T-helper 1 cell treated with Interleukin-12 subunit alpha and Interleukin-12 subunit beta and Interleukin-4 antibody, amounts not matched to agents 30 ng/mL and 1 ng/mL, for 36 hours (primary cell): ENCODE measurements around the gene SLC38A3. TPM values are rescaled to one million over a fixed set of nuclear protein-coding genes. Genes with fewer than 3 reads are reported as not detected.

Experiments used
- intact Hi-C: fragments of 100-400 bp; cut with micrococcal nuclease; formaldehyde crosslinking; loops from one replicate; pipeline ENCODE4 v1.15.1; 2024
- total RNA-seq: library from RNA; stranded (reverse); gene quantifications from 2 replicates; pipeline ENCODE4 v1.2.3, GENCODE V29; 2022

SLC38A3 gene
- total RNA-seq, 1 donor from 2014 or later: not detected

DNA sequence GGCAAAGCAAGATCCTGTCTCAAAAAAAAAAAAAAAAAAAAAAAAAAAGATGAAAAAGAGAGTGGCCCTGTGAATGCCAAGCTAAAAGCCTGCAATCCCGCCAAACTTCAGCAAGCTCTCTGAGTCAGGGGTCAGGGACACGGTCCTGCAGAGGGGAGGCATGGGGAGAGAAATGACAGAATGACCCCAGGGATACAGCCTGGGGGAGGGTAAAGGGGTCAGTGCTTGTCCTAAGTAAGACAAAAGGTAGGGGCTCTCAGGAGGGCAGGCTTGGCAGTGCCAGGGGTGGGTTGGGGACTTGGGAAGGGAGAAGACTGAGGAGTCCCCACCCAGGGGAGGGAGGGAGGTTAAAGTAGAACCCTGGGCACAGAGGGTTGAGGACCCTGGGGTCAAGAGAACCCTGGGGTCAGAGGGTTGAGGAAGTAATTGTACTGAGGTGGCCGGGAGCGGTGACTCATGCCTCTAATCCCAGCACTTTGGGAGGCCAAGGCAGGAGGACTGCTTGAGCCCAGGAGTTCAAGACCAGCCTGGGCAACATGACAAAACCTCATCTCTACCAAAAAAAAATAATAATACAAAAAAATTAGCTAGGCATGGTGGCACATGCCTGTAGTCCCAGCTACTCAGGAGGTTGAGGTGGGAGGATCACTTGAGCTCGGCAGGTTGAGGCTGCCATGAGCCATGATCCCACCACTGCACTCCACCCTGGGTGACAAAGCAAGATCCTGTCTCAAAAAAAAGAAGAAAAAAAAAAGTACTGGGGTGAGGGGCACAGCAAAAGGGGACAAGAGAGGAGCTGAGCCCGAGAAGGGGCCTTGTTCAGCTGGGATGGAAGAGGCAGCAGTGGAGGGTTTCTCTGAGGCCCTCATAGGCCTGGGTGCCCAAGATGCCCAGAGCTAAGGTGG is 58.7 kb downstream of the SLC38A3 start:
- intact Hi-C loops: no loop called here

DNA sequence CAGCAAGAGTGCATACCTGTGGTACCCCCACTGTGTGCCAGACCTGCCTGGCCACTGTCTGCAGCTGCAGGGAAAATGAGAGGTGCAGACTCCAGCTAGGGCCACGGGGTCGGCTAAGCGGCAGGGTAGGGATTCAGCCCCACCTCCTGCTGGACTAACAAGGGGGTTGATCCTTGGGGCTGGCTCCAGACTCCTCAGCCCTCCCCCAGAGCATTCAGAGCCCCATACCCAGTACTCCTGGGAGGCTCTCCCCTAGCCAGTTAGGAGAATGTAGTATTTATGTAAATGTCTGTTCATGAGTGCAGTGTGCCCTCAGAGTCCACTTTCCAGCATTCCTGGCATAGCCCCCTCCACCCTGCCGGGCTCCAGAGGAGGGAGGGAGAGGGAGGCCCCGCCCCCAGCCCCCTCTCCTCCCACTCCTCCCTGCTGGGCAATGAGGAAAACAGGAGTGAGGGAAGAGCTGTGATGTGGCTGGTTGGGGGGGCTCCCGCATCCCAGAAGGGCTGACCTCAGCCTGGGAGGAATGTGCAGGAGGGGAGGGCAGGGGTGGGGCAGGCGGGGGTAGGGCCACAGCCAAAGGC is 59.4 kb downstream of the SLC38A3 start:
- intact Hi-C loops: no loop called here

DNA sequence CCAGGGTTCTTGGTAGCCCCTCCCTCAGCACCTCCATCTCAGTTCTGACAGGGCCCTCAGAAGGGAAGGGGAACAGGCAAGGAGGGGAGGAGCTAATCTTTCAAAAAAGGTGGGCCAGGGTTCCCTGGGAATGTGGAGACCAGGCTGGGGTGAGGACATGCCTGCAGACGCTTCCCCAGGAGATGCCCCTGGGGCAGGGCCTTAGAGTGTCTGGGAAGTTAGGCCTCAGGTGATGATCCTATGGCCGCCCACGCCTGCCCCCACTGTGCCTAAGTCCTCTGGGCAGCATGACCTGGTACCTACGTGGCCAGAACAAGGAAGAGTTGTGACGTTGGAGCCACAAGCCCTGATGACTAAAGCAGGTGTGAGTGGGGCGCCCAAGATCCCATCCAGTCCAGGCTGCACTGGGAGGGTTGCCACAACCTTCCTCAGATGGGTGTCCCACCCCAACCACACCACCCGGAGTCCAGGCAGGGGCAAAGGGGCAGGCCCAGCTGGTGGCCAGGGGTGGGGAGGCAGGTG is 60.0 kb downstream of the SLC38A3 start:
- intact Hi-C loops: no loop called here

DNA sequence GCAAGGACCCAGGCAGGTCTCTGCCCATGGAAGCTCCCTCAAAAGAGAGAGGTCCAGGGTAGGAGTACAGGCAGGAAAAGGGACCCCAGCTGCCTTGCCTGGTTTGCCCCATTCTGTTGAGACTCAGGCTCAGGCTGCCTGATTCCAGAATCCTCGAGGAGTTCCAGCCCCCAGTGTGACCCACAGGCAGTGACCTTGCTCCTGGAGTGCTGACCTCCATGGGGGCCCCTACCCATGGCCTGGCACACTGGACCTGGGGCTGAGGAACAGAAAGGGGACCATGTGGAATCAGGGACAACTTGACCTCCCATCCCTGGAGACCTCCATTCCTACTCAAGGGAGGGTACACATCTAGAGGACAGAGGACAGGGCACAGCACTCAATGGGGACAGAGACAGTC is 60.5 kb downstream of the SLC38A3 start:
- intact Hi-C loops: no loop called here

DNA sequence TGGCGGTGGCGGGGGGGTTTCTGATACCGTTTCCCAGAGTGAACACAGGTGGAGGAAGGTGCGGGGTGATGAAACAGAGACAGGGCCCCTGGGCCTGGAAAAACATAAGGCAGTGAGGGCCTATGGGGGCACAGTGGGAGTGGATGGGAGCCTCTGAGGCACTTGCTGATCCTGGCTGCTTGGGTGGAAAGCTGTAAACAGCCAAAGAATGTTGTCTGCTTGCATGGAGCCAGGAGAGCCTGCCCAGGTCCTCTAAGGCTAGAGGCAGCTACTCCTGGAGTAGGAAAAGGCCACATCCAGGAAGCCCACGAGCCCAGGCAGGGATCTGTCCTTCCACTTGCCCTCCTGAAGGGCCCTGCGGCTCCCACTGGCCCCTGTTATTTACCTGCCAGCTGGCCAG is 60.9 kb downstream of the SLC38A3 start:
- intact Hi-C loops: no loop called here

DNA sequence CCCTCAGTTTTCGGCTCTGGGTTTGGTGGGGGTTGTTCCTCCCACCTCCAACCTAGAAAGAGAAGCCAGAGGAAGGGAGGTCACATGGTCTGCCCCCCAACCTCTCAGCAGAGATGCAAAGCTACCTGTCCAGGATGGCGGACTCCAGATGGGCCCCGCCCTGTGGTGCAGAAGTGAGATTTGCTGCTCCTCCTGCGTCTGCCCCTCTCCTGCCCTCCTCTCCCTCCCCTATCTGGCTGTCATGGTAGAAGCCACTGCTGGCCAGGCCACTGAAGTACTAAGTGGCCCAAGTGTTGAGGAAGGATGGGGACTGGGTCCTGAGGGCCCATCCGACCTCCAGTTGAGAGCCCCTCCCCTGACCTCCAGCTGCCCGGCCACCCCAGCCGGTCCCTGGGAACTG is 61.8 kb downstream of the SLC38A3 start:
- intact Hi-C loops: no loop called here

DNA sequence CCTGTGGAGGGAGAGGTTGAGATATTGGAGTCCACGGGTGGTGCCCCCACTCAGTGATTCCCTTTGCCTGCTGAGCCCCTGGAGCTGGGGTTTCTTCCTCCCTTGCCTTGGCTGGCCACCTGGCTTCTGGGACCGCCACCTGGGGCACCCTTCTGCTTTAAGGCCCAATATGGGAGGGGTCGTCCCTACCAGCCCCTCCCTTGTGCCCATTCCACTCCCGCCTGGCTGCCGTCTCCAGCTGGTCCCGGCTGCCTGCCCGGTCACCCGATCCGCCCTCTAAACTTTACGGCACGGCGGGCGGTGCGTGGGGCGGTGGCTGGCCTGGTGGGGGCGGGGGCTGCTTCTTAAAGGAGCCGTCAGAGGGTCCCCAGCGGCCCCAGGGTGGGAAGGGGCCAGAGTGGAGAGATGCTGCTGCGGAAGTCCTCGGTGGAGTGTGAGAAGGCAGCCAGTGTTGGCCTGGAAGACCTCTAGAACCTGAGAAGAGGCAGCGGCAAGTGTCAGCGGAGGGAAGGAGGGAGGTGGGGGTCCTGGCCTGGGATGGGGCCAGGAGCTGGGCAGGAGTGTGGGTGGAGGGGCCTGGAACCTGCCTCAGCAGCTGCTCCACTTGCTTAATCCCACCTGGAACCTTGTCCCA is 62.3 kb downstream of the SLC38A3 start:
- intact Hi-C loops: no loop called here

DNA sequence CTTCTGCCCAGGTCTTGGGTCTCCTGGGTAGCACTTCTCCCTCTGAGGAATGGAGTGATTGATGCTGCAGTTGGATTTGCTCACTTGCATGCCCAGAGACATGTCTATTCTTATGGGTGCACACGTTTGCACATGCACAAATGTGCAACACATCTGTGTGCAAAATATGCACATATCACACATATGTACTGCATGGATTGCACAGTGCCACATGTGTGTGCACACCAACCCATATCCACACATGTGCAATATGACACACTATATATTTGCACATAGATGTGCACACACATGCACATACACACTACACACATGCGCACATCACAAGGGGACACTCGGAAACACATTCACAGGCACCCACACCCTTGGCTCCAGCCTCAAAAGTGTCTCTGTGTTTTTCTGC is 63.2 kb downstream of the SLC38A3 start:
- intact Hi-C loops: no loop called here

DNA sequence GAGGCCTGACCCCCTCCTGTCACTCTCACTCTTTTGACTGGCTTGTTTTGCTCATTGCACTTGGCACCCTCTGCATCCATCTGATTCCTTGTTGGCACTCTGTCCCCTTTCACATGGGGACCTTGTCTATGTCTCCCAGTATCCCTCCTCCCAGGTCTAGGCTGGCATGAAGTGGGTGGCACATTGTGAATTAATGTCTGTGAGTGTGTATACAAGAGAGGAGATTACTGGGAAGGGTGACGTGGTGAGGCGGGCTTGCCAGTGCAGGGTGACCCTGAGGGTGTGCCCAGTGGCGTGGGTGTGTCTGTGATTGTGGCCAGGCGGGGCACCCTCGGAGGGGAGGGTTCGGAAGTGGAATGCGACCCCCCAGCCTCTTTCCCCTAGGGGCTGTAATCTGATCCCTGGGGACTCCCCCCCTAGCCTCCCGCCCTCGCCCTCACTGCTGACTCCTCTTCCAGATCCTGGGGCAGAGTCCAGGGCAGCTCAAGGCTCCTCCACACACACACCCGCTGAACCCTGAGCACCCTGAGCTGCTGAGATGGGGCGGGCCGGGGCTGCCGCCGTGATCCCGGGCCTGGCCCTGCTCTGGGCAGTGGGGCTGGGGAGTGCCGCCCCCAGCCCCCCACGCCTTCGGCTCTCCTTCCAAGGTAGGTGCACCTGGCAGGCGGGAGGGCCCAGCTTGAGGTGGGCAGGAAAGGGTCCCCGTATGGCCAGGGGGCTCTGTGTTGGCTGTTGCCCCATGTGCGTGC is 63.8 kb downstream of the SLC38A3 start, which contains the start of gene SEMA3B:
SEMA3B (plus strand) TSS at position 445 of the 749 bp plus-strand sequence; CDS start at position 539, 94 bp downstream.
- intact Hi-C loops: no loop called here

DNA sequence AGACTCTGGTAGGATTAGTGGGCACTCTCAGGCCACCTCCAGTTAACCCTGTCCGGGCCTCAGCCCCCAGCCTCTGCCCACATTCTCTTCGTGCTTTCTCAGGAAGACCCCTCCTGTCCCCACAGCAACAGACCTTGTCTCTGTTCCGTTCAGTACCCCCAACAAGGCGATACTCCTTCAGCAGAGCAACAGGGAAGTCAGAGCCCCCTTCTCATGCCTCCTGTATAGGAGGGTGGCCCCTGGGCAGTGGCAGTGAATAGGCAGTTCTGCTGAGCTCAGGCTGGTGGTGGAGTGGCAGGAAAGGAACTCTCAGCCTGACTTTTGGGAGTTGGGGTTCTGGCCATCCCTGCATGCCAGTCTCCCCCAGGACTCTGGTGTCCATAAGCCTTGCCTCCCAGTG is 64.4 kb downstream of the SLC38A3 start:
- intact Hi-C loops: no loop called here

DNA sequence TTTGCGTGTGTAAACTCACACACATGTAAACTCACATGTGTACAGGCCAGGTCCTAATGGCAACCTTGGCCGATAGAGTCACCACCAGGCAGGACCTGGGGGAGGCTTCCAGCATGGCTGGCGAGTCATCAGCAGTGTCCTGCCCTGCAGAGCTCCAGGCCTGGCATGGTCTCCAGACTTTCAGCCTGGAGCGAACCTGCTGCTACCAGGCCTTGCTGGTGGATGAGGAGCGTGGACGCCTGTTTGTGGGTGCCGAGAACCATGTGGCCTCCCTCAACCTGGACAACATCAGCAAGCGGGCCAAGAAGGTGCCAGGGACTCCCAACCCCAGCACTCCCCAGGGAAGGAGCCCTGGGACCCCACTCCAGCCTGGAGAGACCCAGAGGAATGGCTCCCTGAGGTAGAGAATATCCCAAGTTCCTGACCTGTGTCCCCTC is 64.9 kb downstream of the SLC38A3 start:
- intact Hi-C loops: no loop called here

DNA sequence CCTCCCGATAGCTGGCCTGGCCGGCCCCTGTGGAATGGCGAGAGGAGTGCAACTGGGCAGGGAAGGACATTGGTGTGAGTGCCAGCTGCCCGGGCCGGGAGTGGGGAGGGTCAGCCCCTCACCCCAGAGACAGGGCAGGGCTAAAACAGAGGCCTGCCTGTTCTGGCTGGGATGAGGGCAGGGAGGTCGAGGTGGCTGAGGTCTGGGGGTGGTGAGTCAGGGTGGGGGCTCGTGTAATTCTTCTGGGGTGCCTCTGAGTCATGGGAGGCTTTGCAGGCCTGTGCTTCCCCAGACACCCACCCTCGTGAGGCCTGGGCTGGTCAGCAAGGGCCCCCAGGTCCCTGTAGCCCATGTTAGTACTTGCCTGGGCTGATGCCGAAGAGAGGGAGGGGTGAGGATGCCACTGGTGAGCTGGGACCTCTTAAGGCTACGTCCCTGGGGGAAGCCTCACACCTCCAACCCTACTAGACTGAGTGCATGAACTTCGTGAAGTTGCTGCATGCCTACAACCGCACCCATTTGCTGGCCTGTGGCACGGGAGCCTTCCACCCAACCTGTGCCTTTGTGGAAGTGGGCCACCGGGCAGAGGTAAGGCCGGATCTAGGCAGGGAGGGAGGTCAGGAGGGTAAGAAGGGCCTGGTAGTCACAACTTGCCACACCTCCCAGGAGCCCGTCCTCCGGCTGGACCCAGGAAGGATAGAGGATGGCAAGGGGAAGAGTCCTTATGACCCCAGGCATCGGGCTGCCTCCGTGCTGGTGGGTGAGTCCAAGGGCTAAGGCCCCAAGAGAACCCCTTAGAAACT is 65.6 kb downstream of the SLC38A3 start:
- intact Hi-C loops: no loop called here

Other genes starting within 250 kb of the SLC38A3 start
- 214 and 218 TPM in 2 replicates for gene RBM5, start 116.4 kb upstream of the SLC38A3 start, total RNA-seq
- 0.22 TPM in 1 of 2 replicates, not detected in the other for gene SEMA3F, start 49.9 kb upstream of the SLC38A3 start, total RNA-seq
- not detected in 2 replicates for gene GNAT1, start 13.7 kb upstream of the SLC38A3 start, total RNA-seq
- 451 and 460 TPM in 2 replicates for gene GNAI2, start 30.9 kb downstream of the SLC38A3 start, total RNA-seq
- 1.2 TPM in 2 replicates for gene SEMA3B, start 63.9 kb downstream of the SLC38A3 start, total RNA-seq
- gene LSMEM2, start 73.8 kb downstream of the SLC38A3 start, total RNA-seq: not detected in 2 replicates
- 84.6 and 91.1 TPM in 2 replicates for gene IFRD2, start 87.2 kb downstream of the SLC38A3 start, total RNA-seq
- 12.5 and 15.6 TPM in 2 replicates for gene HYAL3, start 94.1 kb downstream of the SLC38A3 start, total RNA-seq
- gene NAA80, start 94.1 kb downstream of the SLC38A3 start, total RNA-seq: 28.3 and 30.8 TPM in 2 replicates
- 0.29 and 0.32 TPM in 2 replicates for gene HYAL1, start 98.3 kb downstream of the SLC38A3 start, total RNA-seq
- gene HYAL2, start 117.5 kb downstream of the SLC38A3 start, total RNA-seq: 6.5 and 7.9 TPM in 2 replicates
- 23.1 and 25.7 TPM in 2 replicates for gene TUSC2, start 123.0 kb downstream of the SLC38A3 start, total RNA-seq
- gene RASSF1, start 135.6 kb downstream of the SLC38A3 start, total RNA-seq: 70.3 and 70.4 TPM in 2 replicates
- gene ZMYND10, start 140.5 kb downstream of the SLC38A3 start, total RNA-seq: 1.2 and 1.6 TPM in 2 replicates
- gene NPRL2, start 145.5 kb downstream of the SLC38A3 start, total RNA-seq: 42.3 and 51.8 TPM in 2 replicates
- gene CYB561D2, start 145.6 kb downstream of the SLC38A3 start, total RNA-seq: 44.4 and 45.6 TPM in 2 replicates
- 23.1 and 23.3 TPM in 2 replicates for gene TMEM115, start 154.2 kb downstream of the SLC38A3 start, total RNA-seq